Inferior parietal cortex (tissue), 1 donor: Measurements from ENCODE around the gene CPNE7.

Experiments used
- DNase-seq: peaks from one replicate; pipeline ENCODE4 v3.0.0-alpha.2; 2016; ENCODE audit errors: extremely low spot score

CPNE7 gene

DNA sequence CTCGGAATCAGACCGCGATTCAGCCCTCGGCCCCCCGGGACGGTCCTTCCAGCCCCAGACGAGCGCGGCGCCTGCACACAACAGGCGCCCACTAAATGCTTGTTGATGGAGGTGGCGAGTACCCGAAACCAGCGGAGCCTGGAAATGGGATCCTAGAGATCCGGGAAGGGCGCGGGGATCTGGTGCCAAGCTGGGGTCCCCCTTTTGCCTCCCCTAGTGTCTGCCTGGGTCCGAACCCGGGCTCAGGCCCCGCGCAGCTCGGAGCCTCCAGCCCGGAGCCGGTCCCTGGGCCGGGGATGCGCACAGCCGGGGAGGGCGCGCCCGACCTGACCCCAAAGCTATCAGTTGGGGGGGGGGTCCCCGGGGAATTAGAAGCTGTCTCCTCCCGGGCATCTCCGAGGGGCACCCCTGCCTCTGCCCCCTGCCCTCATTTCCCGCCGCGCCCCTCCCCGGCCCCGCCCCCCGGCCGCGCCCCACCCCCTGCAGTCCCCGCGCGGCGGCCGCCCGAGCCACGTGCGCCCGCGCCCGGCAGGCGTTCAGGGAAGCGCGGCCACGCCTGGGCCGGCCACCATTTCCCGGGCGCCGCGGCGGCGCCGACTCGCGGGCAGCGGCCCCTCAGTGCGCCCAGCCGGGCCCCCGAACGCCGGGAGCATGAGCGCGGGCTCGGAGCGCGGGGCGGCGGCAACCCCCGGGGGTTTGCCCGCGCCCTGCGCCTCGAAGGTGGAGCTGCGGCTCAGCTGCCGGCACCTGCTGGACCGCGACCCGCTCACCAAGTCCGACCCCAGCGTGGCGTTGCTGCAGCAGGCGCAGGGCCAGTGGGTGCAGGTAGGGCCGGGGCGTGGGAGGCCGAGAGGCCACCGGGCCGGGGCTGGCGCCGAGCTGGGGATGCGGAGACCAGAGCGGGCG, at the start of gene CPNE7:
Gene CPNE7 (plus strand): TSS at position 512 of the 906 bp plus-strand sequence. CDS start 140 bp downstream, at position 652.
- no peak for DNase-seq

DNA sequence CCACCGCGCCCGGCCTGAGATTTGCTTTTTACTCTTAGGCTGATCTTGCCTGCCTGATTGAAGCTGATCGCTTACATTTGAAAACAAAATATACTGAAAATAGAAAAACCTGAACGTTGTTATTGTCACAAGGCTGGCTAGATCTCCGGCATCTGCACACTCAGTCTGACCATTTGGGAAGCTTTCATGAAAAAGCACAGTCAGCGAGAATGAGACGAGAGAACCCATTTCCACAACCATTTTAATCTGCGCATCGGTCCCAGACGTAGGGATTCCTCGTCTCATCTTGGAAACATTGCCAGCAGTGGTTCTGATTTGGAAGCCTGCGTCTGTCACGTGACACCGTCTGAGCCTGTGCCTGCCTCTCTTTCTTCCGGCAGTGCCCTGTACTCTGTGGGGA, 46.5 kb upstream of the CPNE7 start:
- DNase-seq: no peak

GRCh38 chr16:89530401-89531381, 44.9 kb upstream of the CPNE7 start:
- no peak for DNase-seq

DNA sequence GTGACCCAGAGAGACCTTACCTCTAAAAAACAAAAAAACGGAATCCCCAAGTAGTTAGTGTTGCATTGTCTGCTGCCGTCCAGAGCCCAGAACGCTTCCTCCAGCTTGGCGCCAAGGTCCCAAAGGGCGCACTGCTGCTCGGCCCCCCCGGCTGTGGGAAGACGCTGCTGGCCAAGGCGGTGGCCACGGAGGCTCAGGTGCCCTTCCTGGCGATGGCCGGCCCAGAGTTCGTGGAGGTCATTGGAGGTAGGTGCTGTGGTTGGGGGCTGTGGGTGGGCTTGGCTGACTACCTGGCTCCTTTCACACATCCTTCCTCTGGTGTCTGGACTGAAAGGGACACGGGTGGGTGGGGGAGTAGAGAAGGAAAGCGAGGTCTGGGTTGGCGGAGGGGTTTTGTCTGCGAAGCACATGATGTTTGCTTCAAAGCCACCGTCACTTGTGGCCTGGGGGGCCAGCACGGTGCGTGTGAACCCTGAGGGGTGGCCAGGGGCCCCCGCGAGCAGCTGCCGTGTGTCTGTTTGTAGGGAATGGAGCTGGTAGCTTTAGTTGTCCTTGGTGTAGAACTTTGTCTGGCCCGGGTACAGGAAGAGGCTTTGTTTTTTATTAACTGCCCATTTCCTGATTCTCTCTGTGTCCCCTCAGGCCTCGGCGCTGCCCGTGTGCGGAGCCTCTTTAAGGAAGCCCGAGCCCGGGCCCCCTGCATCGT, 43.6 kb upstream of the CPNE7 start:
- no peak for DNase-seq

GRCh38 chr16:89534252-89534756, 41.3 kb upstream of the CPNE7 start:
- DNase-seq: peak; percentile 20

DNA sequence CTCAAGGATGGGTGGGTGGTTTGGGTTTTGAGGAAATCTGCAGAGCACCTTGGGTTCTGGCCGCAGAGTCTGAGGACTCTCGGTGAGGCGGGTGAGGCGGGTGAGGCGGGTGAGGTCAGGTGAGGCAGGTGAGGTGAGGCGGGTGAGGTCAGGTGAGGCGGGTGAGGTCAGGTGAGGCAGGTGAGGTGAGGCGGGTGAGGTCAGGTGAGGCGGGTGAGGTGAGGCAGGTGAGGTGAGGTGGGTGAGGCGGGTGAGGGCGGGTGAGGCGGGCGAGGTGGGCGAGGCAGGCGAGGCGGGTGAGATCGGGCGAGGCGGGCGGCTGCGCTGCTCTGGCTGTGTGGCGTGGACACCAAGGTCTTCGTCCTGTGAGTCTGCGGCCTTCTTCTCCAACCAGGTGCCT, 39.2 kb upstream of the CPNE7 start:
- no peak for DNase-seq

GRCh38 chr16:89536886-89537548, 38.5 kb upstream of the CPNE7 start:
- peak; percentile 61 for DNase-seq

GRCh38 chr16:89537549-89537925, 38.0 kb upstream of the CPNE7 start:
- DNase-seq: no peak

- no peak for DNase-seq
Measured at GRCh38 chr16:89538286-89538685, 37.3 kb upstream of the CPNE7 start.

DNA sequence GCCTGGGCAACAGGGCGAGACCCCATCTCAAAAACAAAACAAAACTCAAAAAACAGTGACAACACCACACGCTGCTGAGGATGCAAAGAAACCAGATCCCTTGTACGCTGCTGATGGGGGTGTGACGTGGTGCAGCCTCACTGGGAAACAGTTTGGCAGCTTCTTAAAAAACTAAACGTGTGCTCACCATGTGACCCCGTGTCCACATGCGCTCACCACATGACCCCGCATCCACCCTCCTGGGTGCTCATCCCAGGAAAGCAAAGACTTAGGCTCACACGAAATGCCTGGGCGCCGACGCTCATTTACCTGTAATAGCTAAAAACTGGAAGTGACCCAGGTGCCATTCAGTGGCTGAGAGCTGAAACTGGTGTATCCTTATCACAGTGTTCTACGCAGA, 35.0 kb upstream of the CPNE7 start:
- DNase-seq: no peak

DNA sequence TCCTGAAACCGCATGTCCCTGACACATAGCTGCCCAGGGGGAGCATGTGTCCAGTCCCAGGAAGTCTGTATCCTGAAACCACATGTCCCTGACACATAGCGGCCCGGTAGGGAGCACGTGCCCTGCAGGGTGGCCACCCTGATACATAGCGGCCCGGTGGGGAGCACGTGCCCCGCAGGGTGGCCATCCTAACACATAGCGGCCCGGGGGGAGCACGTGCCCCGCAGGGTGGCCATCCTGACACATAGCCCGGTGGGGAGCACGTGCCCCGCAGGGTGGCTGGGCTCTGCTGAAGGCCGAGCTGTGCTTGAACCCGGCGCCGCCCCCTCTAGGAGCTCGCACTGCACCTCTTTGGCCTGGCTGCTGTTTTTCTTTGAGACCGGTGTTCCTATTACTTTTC, 33.8 kb upstream of the CPNE7 start:
- DNase-seq: no peak

GRCh38 chr16:89544113-89544512, 31.4 kb upstream of the CPNE7 start:
- no peak for DNase-seq

DNA sequence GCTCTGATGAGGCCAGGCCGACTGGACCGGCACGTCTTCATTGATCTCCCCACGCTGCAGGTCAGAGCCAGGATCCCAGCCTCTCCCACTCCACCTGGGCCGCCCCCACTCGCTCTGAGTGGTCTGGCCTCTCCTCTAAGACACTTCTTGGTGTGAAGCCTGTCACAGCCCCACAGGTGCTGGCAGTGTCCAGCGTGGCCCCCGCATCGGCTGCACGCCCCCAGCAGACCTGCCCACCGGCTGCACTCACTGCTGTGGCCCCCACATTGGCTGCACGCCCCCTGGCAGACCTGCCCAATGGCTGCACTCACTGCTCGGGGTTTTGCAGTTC, 30.9 kb upstream of the CPNE7 start:
- no peak for DNase-seq

GRCh38 chr16:89545044-89545830, 30.3 kb upstream of the CPNE7 start:
- no peak for DNase-seq

DNA sequence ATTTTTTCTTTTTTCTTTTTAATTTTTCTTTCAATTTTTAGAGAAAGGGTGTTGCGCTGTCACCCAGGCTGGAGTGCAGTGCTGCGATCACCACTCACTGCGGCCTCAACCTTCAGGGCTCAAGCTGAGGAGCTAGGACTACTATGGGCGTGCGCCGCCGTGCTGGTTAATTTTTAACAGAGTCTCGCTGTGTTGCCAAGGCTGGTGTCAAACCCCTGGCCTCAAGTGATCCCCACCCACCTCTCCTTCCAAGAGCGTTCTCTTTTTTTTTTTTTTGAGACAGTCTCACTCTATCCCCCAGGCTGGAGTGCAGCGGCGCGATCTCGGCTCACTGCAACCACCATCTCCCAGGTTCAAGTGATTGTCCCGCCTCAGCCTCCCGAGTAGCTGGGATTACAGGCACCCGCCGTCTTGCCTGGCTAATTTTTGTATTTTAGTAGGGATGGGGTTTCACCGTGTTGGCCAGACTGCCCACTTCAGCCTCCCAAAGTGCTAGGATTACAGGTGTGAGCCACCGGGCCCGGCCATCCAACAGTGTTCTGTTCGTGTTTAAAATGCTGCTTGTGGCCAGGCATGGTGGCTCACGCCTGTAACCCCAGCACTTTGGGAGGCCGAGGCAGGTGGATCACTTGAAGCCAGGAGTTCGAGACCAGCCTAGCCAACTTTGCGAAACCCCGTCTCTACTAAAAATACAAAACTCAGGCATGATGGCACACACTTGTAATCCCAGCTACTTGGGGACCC, 29.6 kb upstream of the CPNE7 start:
- no peak for DNase-seq

- no peak for DNase-seq
Measured at GRCh38 chr16:89546781-89547180, 28.8 kb upstream of the CPNE7 start.

DNA sequence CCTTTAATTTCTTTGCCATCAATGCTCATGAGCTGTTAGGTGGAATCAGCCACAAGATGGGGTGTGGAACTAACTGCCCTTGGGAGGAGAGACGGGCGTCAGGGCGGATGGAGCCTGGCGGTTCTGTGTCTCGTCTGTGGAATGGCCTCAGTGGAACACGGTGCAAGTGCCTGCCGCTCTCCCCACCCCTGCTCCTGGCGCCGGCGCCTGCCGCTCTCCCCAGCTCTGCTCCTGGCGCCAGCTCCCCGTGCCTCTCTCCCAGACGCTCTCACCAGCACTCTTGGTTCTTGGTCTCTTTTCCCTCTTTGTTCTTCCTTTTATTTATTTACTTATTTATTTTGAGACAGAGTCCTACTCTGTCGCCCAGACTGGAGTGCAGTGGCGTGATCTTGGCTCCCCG, 28.3 kb upstream of the CPNE7 start:
- no peak for DNase-seq

DNA sequence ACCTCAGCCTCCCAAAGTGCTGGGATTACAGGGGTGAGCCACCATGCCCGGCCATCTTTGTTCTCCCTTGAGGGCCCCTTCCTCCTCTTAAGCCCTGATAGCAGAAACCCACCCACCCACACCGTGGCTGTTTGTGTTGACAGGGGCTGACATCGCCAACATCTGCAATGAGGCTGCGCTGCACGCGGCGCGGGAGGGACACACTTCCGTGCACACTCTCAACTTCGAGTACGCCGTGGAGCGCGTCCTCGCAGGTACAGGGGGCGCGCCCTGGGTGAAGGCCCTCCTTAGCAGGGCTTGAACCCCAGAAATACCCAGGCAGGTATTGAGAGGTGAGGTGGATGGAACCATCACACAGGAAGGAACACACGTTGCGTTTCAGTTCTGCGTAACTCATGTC, 27.7 kb upstream of the CPNE7 start:
- no peak for DNase-seq

- no peak for DNase-seq
Measured at GRCh38 chr16:89548344-89549006, 27.1 kb upstream of the CPNE7 start.
